ENCODE data around the gene PACRG. TPM values are rescaled to one million over a fixed set of nuclear protein-coding genes. Genes with fewer than 3 reads are reported as not detected.

Gene PACRG
- total and polyA plus RNA-seq, 2 of the 8 experiments (the other 6 are each of a cell fraction or from before 2014, with no cell fraction given), result 0.44 to 0.54 TPM

GRCh38 chr6:162922563-162923166 lies 194.9 kb downstream of the PACRG start:
- WGBS, 2 experiments (ENCODE audit: extremely low coverage in 1 of 2, insufficient coverage in 1 of 2, insufficient read length in 1 of 2, insufficient replicate concordance in 2 of 2, low coverage in 1 of 2, low lambda C conversion rate in 2 of 2, missing lambda C conversion rate in 1 of 2), result 100% methylated on average over 1 of the region's 1 CpG; no CpG with 5 or more reads in 1 of the 2 experiments
- no peak overlapping the region for H2BK5ac ChIP-seq (ENCODE audit: low read depth, low read length)
- no peak overlapping the region for H3K18ac ChIP-seq (ENCODE audit: extremely low read depth, low read length)
- H3K36me3 ChIP-seq (ENCODE audit: control insufficient read depth in 2 of 4, insufficient read depth in 4 of 4, low read length in 3 of 4), result no peaks in the 10 kb centered on the region
- no peaks in the 10 kb centered on the region for H3K23me2 ChIP-seq (ENCODE audit: low read depth, low read length)
- H3K27me3 ChIP-seq (replicated peaks in 1 of 4; ENCODE audit: control insufficient read depth in 3 of 4, extremely low read depth in 1 of 4, insufficient read depth in 3 of 4, low read length in 3 of 4), result no peaks in the 10 kb centered on the region
- no peak overlapping the region for H3K4me3 ChIP-seq (ENCODE audit: extremely low read depth in 1 of 4, insufficient read depth in 2 of 4, low read depth in 3 of 4, low read length in 4 of 4)
- DNase-seq (ENCODE audit: low read depth in 1 of 2, low spot score in 2 of 2), result no peak
- no peak overlapping the region for H3K23ac ChIP-seq (ENCODE audit: insufficient read length)
- no peaks in the 10 kb centered on the region for H3K79me1 ChIP-seq (ENCODE audit: low read depth, low read length)
- no peak overlapping the region for H4K8ac ChIP-seq (ENCODE audit: extremely low read depth, insufficient read depth, low read length)
- no peak overlapping the region for H3K4me2 ChIP-seq (ENCODE audit: insufficient read depth in 1 of 2, low read depth in 2 of 2, low read length in 2 of 2)
- no peak overlapping the region for H3K9ac ChIP-seq (replicated peaks in 1 of 4; ENCODE audit: extremely low read depth in 1 of 4, low read depth in 3 of 4, low read length in 3 of 4)
- FAIRE-seq, result no peak
- no peak overlapping the region for H2BK120ac ChIP-seq (replicated peaks; ENCODE audit: low read depth, low read length)
- POLR2A ChIA-PET (ENCODE audit: partially characterized antibody), result no interaction called here
- H4K5ac ChIP-seq (ENCODE audit: insufficient read length, low read depth, low read length), result no peak overlapping the region
- no peak overlapping the region for H2AFZ ChIP-seq (ENCODE audit: low read length)
- H4K20me1 ChIP-seq (replicated peaks in 1 of 2; ENCODE audit: control insufficient read depth in 1 of 2, insufficient read depth in 2 of 2, low read length in 2 of 2), result no peaks in the 10 kb centered on the region
- CTCF ChIA-PET (ENCODE audit: partially characterized antibody), result no interaction called here
- no peak overlapping the region for H2BK20ac ChIP-seq (ENCODE audit: low read length)
- H2BK12ac ChIP-seq (ENCODE audit: low read depth, low read length), result no peak overlapping the region
- peaks cover 0 to 6% of the 10 kb centered on the region in 2 experiments; a peak in 1 of 4 replicates for H3K9me3 ChIP-seq (ENCODE audit: insufficient read depth in 2 of 2, low read depth in 1 of 2, low read length in 1 of 2)
- no peak overlapping the region for H3K27ac ChIP-seq (ENCODE audit: low read depth, low read length)
- H3K4ac ChIP-seq (replicated peaks; ENCODE audit: insufficient read length, low read depth, low read length), result no peak overlapping the region
- H3K79me2 ChIP-seq (ENCODE audit: control insufficient read depth in 1 of 2, insufficient read depth in 2 of 2, low read length in 2 of 2), result no peaks in the 10 kb centered on the region
- H4K91ac ChIP-seq (replicated peaks; ENCODE audit: insufficient read length, low read length), result no peak overlapping the region
- no peak overlapping the region for H2BK15ac ChIP-seq (ENCODE audit: low read length)
- no peak overlapping the region for H3K56ac ChIP-seq (replicated peaks; ENCODE audit: insufficient read length, low read depth, low read length)
- no peak overlapping the region for H3K14ac ChIP-seq (ENCODE audit: insufficient read length)
- no peak overlapping the region for H2AK5ac ChIP-seq (ENCODE audit: low read depth, low read length)
- no peaks in the 10 kb centered on the region for H3K4me1 ChIP-seq (replicated peaks in 1 of 4; ENCODE audit: control insufficient read depth in 3 of 4, insufficient read depth in 4 of 4, low read length in 3 of 4)
- TF ChIP-seq SIRT6 (IDR thresholded peaks at IDR 0.05; ENCODE audit: low read length) (no peak), RNF2 (IDR thresholded peaks at IDR 0.05; ENCODE audit: borderline replicate concordance, low read depth, low read length, missing control alignments, poor library complexity, severe bottlenecking) (no peak), RFX5 (IDR thresholded peaks at IDR 0.05; ENCODE audit: borderline replicate concordance, low read depth, low read length) (no peak), ZNF274 (IDR thresholded peaks at IDR 0.05; ENCODE audit: borderline replicate concordance, extremely low read depth, low read length) (no peak), CBX5 (IDR thresholded peaks at IDR 0.05; ENCODE audit: low read depth, low read length) (no peak), SP2 (IDR thresholded peaks at IDR 0.05; ENCODE audit: low read length) (no peak), SAP30 (IDR thresholded peaks at IDR 0.05; ENCODE audit: insufficient read depth, insufficient replicate concordance, low read length) (no peak), BRCA1 (IDR thresholded peaks at IDR 0.05; ENCODE audit: low read depth, low read length) (no peak), BCL11A (IDR thresholded peaks at IDR 0.05; ENCODE audit: low read depth in 2 of 2, low read length in 2 of 2) (no peak), KDM4A (IDR thresholded peaks at IDR 0.05; ENCODE audit: low read depth, low read length, severe bottlenecking) (no peak)
- TF ChIP-seq, protein P1, sequence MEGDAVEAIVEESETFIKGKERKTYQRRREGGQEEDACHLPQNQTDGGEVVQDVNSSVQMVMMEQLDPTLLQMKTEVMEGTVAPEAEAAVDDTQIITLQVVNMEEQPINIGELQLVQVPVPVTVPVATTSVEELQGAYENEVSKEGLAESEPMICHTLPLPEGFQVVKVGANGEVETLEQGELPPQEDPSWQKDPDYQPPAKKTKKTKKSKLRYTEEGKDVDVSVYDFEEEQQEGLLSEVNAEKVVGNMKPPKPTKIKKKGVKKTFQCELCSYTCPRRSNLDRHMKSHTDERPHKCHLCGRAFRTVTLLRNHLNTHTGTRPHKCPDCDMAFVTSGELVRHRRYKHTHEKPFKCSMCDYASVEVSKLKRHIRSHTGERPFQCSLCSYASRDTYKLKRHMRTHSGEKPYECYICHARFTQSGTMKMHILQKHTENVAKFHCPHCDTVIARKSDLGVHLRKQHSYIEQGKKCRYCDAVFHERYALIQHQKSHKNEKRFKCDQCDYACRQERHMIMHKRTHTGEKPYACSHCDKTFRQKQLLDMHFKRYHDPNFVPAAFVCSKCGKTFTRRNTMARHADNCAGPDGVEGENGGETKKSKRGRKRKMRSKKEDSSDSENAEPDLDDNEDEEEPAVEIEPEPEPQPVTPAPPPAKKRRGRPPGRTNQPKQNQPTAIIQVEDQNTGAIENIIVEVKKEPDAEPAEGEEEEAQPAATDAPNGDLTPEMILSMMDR (IDR thresholded peaks at IDR 0.05; ENCODE audit: control extremely low read depth in 1 of 3, insufficient read depth in 1 of 3, low read depth in 1 of 3, low read length in 3 of 3), result no peak
